Fibroblast of mammary gland (primary cell): Measurements from ENCODE around the gene IFIT2.
A peak's percentile ranks its signal among the peaks of the same experiment; 100 is the strongest.
"Not testable (repeated sequence)": the region's sequence is repeated elsewhere in the genome, so short reads cannot be mapped to it uniquely, and the experiment has no call there.

Experiments used
- DNase-seq: peaks from one replicate; pipeline ENCODE4 v3.0.0-alpha.2; 2010; ENCODE audit warnings: low read depth
- H3K4me3 ChIP-seq: 2 replicates; pipeline ENCODE4 v1.5.1; 2011; ENCODE audit warnings: low read depth, mild to moderate bottlenecking, low read length, moderate library complexity; ENCODE audit not compliant: control insufficient read depth
- CTCF ChIP-seq: conservative IDR thresholded peaks from 2 replicates; pipeline ENCODE4 v1.5.1; 2011; ENCODE audit warnings: low read depth, low read length, inconsistent platforms; ENCODE audit not compliant: control insufficient read depth, insufficient read depth

The IFIT2 gene

GRCh38 chr10:89347701-89348457 is 46.0 kb downstream of the IFIT2 start:
- no peak overlapping the region for H3K4me3 ChIP-seq
- no peak for TF ChIP-seq CTCF
- peak; percentile 43 for DNase-seq

- no peak for TF ChIP-seq CTCF
- H3K4me3 ChIP-seq, result no peak overlapping the region
- no peak for DNase-seq
These were observed 46.6 kb downstream of the IFIT2 start for GRCh38 chr10:89348481-89348880.

- no peak overlapping the region for H3K4me3 ChIP-seq
- DNase-seq, result no peak
- no peak for TF ChIP-seq CTCF
These were observed 47.1 kb downstream of the IFIT2 start for GRCh38 chr10:89348975-89349374.

GRCh38 chr10:89350631-89351315 is 48.9 kb downstream of the IFIT2 start:
- peak; percentile 54 for DNase-seq
- H3K4me3 ChIP-seq, result not testable (repeated sequence)

- TF ChIP-seq CTCF, result no peak
- no peak overlapping the region for H3K4me3 ChIP-seq
- no peak for DNase-seq
These were observed 49.5 kb downstream of the IFIT2 start for GRCh38 chr10:89351412-89351779.

GRCh38 chr10:89351780-89352597 is 50.1 kb downstream of the IFIT2 start:
- no peak overlapping the region for H3K4me3 ChIP-seq
- DNase-seq, result peak; percentile 99
- TF ChIP-seq CTCF, result no peak

GRCh38 chr10:89352802-89353201 is 51.0 kb downstream of the IFIT2 start:
- no peak for DNase-seq
- no peak overlapping the region for H3K4me3 ChIP-seq

More at GRCh38 chr10:89352802-89353201, 51.0 kb downstream of the IFIT2 start:
- TF ChIP-seq CTCF, result no peak
